ENCODE data around the gene ARSA.

DNA sequence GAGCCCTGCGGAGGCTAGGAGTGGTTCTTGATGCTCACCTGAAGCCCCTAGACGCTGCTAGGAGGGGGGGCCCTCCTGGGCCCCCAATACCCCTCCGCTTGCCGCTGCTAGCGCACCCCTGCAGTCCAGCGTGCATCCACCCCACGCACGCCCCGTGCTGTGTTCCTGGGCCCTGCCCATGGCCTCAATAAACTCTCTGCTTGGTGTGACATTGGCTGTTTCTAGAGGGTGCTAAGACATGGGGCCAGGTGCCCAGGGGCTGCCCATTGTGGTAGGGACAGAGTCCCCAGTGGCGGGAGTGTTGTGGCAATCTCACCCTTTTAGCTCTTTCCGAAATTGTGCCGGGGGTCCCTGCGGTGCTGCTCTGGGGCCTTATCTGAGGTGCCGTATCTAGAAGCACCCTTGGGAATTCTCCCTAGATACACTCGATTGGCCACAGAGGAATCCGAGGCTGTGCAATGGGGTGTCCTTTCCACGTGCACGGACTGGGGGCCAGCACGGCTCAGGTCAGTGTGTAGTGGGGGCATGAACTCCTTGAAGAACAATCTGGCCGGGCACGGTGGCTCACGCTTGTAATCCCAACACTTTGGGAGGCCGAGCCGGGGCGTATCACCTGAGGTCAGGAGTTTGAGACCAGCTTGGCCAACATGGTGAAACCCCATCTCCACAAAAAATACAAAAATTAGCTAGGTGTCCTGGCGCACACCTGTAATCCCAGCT is 16.5 kb downstream of the ARSA start:
- no peak for TF ChIP-seq POLR2A (IDR thresholded peaks at IDR 0.05)
- TF ChIP-seq, protein P1, sequence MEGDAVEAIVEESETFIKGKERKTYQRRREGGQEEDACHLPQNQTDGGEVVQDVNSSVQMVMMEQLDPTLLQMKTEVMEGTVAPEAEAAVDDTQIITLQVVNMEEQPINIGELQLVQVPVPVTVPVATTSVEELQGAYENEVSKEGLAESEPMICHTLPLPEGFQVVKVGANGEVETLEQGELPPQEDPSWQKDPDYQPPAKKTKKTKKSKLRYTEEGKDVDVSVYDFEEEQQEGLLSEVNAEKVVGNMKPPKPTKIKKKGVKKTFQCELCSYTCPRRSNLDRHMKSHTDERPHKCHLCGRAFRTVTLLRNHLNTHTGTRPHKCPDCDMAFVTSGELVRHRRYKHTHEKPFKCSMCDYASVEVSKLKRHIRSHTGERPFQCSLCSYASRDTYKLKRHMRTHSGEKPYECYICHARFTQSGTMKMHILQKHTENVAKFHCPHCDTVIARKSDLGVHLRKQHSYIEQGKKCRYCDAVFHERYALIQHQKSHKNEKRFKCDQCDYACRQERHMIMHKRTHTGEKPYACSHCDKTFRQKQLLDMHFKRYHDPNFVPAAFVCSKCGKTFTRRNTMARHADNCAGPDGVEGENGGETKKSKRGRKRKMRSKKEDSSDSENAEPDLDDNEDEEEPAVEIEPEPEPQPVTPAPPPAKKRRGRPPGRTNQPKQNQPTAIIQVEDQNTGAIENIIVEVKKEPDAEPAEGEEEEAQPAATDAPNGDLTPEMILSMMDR (IDR thresholded peaks at IDR 0.05) = no peak
